22Rv1 (cell line): ENCODE measurements around the gene ZRANB3.

Source experiments
- CTCF ChIP-seq: fragments of 450-650 bp; IDR thresholded peaks from 2 replicates; pipeline ENCODE4 v1.5.1; 2017; ENCODE audit warnings: mild to moderate bottlenecking
- ZFX ChIP-seq: fragments of 450-650 bp; IDR thresholded peaks from 2 replicates; pipeline ENCODE4 v1.6.1; 2017; ENCODE audit warnings: antibody characterized with exemption, borderline replicate concordance

- TF ChIP-seq CTCF = no peak
- TF ChIP-seq ZFX = no peak
Observed at GRCh38 chr2:135551356-135551755, 20.3 kb upstream of the ZRANB3 start.
